GM15510 (cell line): ENCODE data around the gene ENTPD7.

ENCODE experiments used
- POLR2A ChIP-seq: IDR thresholded peaks from 3 replicates; pipeline ENCODE4 v1.6.1; 2011; ENCODE audit warnings: borderline replicate concordance; ENCODE audit not compliant: insufficient read length; ENCODE audit errors: extremely low read depth

ENTPD7 gene

GRCh38 chr10:99630433-99630832 lies 28.9 kb upstream of the ENTPD7 start:
- no peak for TF ChIP-seq POLR2A

- TF ChIP-seq POLR2A, result no peak
Observed at GRCh38 chr10:99630991-99631390, 28.3 kb upstream of the ENTPD7 start.

- TF ChIP-seq POLR2A, result no peak
Observed at GRCh38 chr10:99631496-99631895, 27.8 kb upstream of the ENTPD7 start.

GRCh38 chr10:99633832-99634231 lies 25.5 kb upstream of the ENTPD7 start:
- no peak for TF ChIP-seq POLR2A

- no peak for TF ChIP-seq POLR2A
Observed at GRCh38 chr10:99647601-99648151, 11.6 kb upstream of the ENTPD7 start.

GRCh38 chr10:99648717-99649116 lies 10.6 kb upstream of the ENTPD7 start:
- no peak for TF ChIP-seq POLR2A

- no peak for TF ChIP-seq POLR2A
Observed at GRCh38 chr10:99652800-99653390, 6.4 kb upstream of the ENTPD7 start.

- TF ChIP-seq POLR2A, result no peak
Observed at GRCh38 chr10:99654390-99655175, 4.7 kb upstream of the ENTPD7 start.

GRCh38 chr10:99656199-99657064 lies 2.9 kb upstream of the ENTPD7 start:
- no peak for TF ChIP-seq POLR2A

GRCh38 chr10:99658622-99659030 lies 683 bp upstream of the ENTPD7 start:
- TF ChIP-seq POLR2A, result no peak

GRCh38 chr10:99659868-99660366 lies 608 bp downstream of the ENTPD7 start:
- no peak for TF ChIP-seq POLR2A

- TF ChIP-seq POLR2A, result no peak
Observed at GRCh38 chr10:99660662-99661376, 1.5 kb downstream of the ENTPD7 start.

GRCh38 chr10:99661377-99661763 lies 2.1 kb downstream of the ENTPD7 start:
- TF ChIP-seq POLR2A, result no peak

- TF ChIP-seq POLR2A, result no peak
Observed at GRCh38 chr10:99665304-99665703, 6.0 kb downstream of the ENTPD7 start.
